ENCODE results near the gene SLC1A7. TPM values are rescaled to one million over a fixed set of nuclear protein-coding genes. Genes with fewer than 3 reads are reported as not detected.

The SLC1A7 gene
- total RNA-seq, 4 donors from 2014 or later = 0.54 to 1.6 (median 0.62) TPM; not detected in 1

GRCh38 chr1:53047737-53048736, 94.4 kb downstream of the SLC1A7 start:
- Histone ChIP-seq H3K27me3 (no peaks in the 10 kb centered on the region), H3K27ac (no peak overlapping the region), H3K4me3 (no peak overlapping the region), H3K36me3 (peaks cover 0 to 47% of the 10 kb centered on the region in 2 donors), H3K4me1 (peaks cover 0 to 43% (median 0%) of the 10 kb centered on the region in 3 donors), H3K9me3 (no peaks in the 10 kb centered on the region)
- ATAC-seq = no peak
- TF ChIP-seq EP300 (IDR thresholded peaks at IDR 0.05) = no peak
- TF ChIP-seq POLR2AphosphoS5 (IDR thresholded peaks at IDR 0.05) = peak; percentile 25
- no peak for TF ChIP-seq CTCF (IDR thresholded peaks at IDR 0.05)
- no peak for TF ChIP-seq POLR2A (IDR thresholded peaks at IDR 0.05)
- 58 to 89% methylated on average over 4 of the region's 5 CpGs for WGBS, 2 donors (ENCODE audit: low coverage in 1 of 2)

- peak; percentile 22 for ATAC-seq
- no peaks in the 10 kb centered on the region for H3K9me3 ChIP-seq
- peaks cover 0 to 37% of the 10 kb centered on the region in 2 donors for H3K36me3 ChIP-seq
- TF ChIP-seq EP300 (IDR thresholded peaks at IDR 0.05) = no peak
- no peak for TF ChIP-seq CTCF (IDR thresholded peaks at IDR 0.05)
- TF ChIP-seq POLR2A (IDR thresholded peaks at IDR 0.05) = no peak
- TF ChIP-seq POLR2AphosphoS5 (IDR thresholded peaks at IDR 0.05) = no peak
- WGBS, 2 donors (ENCODE audit: low coverage in 1 of 2) = 20% methylated on average over 1 of the region's 2 CpGs; no CpG with 5 or more reads in 1 of the 2 donors
- no peaks in the 10 kb centered on the region for H3K27me3 ChIP-seq
- H3K4me3 ChIP-seq = no peak overlapping the region
- peaks cover 0 to 43% (median 0%) of the 10 kb centered on the region in 3 donors for H3K4me1 ChIP-seq
- H3K27ac ChIP-seq = no peak overlapping the region
Observed at GRCh38 chr1:53046930-53047329, 95.5 kb downstream of the SLC1A7 start.

GRCh38 chr1:53044926-53045325, 97.5 kb downstream of the SLC1A7 start:
- no peak for ATAC-seq
- H3K4me3 ChIP-seq = no peak overlapping the region
- WGBS, 2 donors (ENCODE audit: low coverage in 1 of 2) = 83 to 85% methylated on average over 5 of the region's 5 CpGs
- H3K27me3 ChIP-seq = no peaks in the 10 kb centered on the region
- H3K9me3 ChIP-seq = no peaks in the 10 kb centered on the region
- peaks cover 0 to 34% (median 0%) of the 10 kb centered on the region in 3 donors for H3K4me1 ChIP-seq
- H3K36me3 ChIP-seq = peaks cover 0 to 39% of the 10 kb centered on the region in 2 donors
- TF ChIP-seq EP300 (IDR thresholded peaks at IDR 0.05) (no peak), POLR2AphosphoS5 (IDR thresholded peaks at IDR 0.05) (no peak), CTCF (IDR thresholded peaks at IDR 0.05) (no peak), POLR2A (IDR thresholded peaks at IDR 0.05) (no peak)
- no peak overlapping the region for H3K27ac ChIP-seq

- Histone ChIP-seq H3K27me3 (no peaks in the 10 kb centered on the region), H3K4me1 (peaks cover 0 to 18% (median 0%) of the 10 kb centered on the region in 3 donors), H3K27ac (no peak overlapping the region), H3K36me3 (peaks cover 0 to 42% of the 10 kb centered on the region in 2 donors), H3K9me3 (no peaks in the 10 kb centered on the region), H3K4me3 (no peak overlapping the region)
- TF ChIP-seq POLR2A (IDR thresholded peaks at IDR 0.05) = no peak
- no peak for TF ChIP-seq POLR2AphosphoS5 (IDR thresholded peaks at IDR 0.05)
- TF ChIP-seq CTCF (IDR thresholded peaks at IDR 0.05) = no peak
- TF ChIP-seq EP300 (IDR thresholded peaks at IDR 0.05) = no peak
- ATAC-seq = no peak
Observed at GRCh38 chr1:53043271-53043670, 99.2 kb downstream of the SLC1A7 start.
